Muscle layer of duodenum (tissue), 2 donors: ENCODE measurements around the gene AGPAT1.

Experiments
- H3K27ac ChIP-seq: one replicate; pipeline ENCODE4 v1.7.0; 2013; ENCODE audit warnings: mild to moderate bottlenecking, low read length
- H3K27me3 ChIP-seq: one replicate; pipeline ENCODE4 v1.7.0; 2013; ENCODE audit warnings: low read depth, mild to moderate bottlenecking, control low read depth, low read length
- H3K36me3 ChIP-seq, 2 donors: one replicate each; pipeline ENCODE4 v1.7.0; 2013; ENCODE audit warnings: low read length in 2 of 2, control low read depth in 1 of 2, mild to moderate bottlenecking in 1 of 2; ENCODE audit not compliant: insufficient read depth in 2 of 2, control insufficient read depth in 1 of 2
- H3K4me1 ChIP-seq, 2 donors: one replicate each; pipeline ENCODE4 v1.7.0; 2013; ENCODE audit warnings: low read length in 2 of 2, mild to moderate bottlenecking in 2 of 2, control low read depth in 1 of 2, moderate library complexity in 1 of 2; ENCODE audit not compliant: insufficient read depth in 2 of 2, control insufficient read depth in 1 of 2
- H3K4me3 ChIP-seq, 2 donors: one replicate each; pipeline ENCODE4 v1.7.0; 2013; ENCODE audit warnings: low read length in 2 of 2, low read depth in 1 of 2, mild to moderate bottlenecking in 1 of 2
- H3K9me3 ChIP-seq, 2 donors: one replicate each; pipeline ENCODE4 v1.7.0; 2013; ENCODE audit warnings: low read length in 2 of 2, control low read depth in 1 of 2, mild to moderate bottlenecking in 1 of 2; ENCODE audit not compliant: control insufficient read depth in 1 of 2
- donor health status: healthy.

AGPAT1 gene

GRCh38 chr6:32120573-32121059, 55.3 kb downstream of the AGPAT1 start:
- peaks cover 0 to 10% of the 10 kb centered on the region in 2 donors for H3K4me1 ChIP-seq
- no peaks in the 10 kb centered on the region for H3K27me3 ChIP-seq
- H3K36me3 ChIP-seq, result peaks cover 56 to 69% of the 10 kb centered on the region in 2 donors
- H3K27ac ChIP-seq, result no peak overlapping the region
- no peak overlapping the region for H3K4me3 ChIP-seq
- H3K9me3 ChIP-seq, result no peaks in the 10 kb centered on the region

- Histone ChIP-seq H3K27ac (peak overlapping the region; percentile 37), H3K9me3 (no peaks in the 10 kb centered on the region), H3K27me3 (no peaks in the 10 kb centered on the region), H3K36me3 (peaks cover 56 to 62% of the 10 kb centered on the region in 2 donors), H3K4me3 (peak overlapping the region in 1 of 2 donors; percentile 17), H3K4me1 (peaks cover 0 to 17% of the 10 kb centered on the region in 2 donors)
Observed at GRCh38 chr6:32118782-32119628, 56.9 kb downstream of the AGPAT1 start.
